ENCODE data around the gene VASH1.
"Not testable (repeated sequence)": the region's sequence is repeated elsewhere in the genome, so short reads cannot be mapped to it uniquely, and the experiment has no call there.

Gene VASH1

DNA sequence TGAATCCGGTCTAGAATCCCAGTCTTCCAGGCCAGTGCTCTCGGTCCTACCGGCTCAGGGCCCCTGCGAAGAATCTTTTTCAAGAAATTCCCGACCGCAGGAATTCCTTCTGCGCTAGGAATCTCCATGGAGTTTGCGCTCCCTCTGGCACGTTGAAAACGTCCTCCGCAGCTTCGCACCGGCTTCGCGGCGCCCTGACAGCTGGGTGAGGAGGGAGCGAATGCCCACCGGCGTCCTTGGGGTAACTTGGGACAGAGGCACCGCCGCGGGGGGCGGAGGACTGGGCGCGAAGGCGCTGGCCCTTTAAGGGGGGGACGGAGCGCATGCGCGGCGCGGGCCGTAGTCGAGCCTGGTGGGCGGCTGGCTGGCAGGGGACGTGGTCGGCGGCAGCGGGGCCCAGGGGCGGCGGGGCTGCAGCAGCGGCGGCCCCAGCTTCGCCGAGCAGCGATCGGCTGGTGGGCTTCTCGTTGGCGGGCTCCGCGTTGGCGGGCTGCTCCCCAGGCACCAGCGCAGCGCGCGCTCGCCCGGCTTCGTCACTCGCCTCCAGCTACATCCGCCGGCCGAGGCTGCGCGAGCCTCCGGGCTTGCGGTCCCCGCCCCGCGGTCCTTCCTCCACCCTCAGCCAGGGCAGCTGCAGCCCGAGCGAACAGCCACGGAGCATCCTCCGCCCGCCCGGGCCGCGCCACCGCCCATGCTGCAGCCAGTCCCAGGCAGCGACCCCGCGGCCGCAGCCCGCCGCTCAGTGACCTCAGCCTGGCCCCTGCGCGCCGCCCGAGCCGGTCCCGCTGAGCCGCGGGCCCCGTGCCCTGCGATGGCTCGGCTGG lies at the start of gene VASH1:
Gene VASH1 (plus strand): TSS at position 333 of the 824 bp plus-strand sequence. CDS start 1,354 bp downstream, outside the sequence.
- peak; percentile 69 for DNase-seq (ENCODE audit: low spot score)

DNA sequence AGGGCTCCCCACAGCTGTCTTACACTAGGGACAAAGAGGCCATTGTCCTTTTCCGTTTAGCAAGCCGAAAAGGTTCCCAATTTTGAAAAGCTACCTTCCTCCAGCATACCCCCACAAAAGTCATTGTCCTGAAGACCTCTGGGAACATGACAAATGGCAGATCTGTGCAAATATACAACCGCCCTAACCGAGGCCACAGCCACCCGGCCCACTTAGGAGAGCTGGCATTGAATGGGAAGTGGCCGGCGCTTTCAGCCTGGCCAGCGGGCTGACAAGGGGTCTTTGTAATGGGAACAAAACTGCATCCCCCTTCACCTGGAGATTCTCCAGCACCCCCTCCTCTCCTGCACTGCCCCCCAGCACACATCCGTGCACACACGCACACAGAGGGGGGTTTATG lies 48.1 kb upstream of the VASH1 start:
- DNase-seq (ENCODE audit: low spot score): no peak

DNA sequence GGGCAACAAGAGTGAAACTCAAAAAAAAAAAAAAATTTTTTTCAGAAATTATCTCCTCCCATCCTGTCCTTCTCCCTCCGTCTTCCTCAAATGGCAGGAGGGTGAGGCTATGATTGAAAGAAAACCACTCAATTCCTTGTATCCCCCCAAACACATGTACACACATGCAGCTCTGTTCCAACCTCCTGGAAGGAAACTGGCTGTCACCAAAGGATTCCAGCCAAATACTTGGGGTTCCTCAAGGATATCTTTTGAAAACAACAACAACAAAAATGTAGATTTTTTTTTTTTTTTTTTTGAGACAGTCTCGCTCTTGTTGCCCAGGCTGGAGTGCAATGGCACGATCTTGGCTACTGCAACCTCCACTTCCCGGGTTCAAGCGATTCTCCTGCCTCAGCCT lies 46.8 kb upstream of the VASH1 start:
- no peak for DNase-seq (ENCODE audit: low spot score)

DNA sequence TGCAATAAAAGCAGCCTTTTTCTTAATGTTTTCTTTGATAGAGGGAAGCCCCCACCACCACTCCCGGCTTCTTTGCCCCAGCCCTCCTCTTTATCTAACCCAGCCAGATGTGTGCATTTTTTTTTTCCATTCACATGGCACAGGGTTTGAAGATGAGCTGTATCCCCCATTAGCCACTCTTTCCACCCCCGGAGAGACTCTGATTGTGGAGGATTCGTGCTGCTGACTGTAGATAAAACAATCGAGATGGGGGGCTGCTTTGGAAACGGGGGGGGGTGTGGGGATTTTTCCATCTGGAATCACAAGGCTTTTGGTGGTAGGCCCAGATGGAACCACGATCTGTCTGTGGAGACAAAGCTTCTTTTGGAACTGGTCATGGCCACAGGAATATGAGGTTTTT lies 46.2 kb upstream of the VASH1 start:
- DNase-seq (ENCODE audit: low spot score): no peak

DNA sequence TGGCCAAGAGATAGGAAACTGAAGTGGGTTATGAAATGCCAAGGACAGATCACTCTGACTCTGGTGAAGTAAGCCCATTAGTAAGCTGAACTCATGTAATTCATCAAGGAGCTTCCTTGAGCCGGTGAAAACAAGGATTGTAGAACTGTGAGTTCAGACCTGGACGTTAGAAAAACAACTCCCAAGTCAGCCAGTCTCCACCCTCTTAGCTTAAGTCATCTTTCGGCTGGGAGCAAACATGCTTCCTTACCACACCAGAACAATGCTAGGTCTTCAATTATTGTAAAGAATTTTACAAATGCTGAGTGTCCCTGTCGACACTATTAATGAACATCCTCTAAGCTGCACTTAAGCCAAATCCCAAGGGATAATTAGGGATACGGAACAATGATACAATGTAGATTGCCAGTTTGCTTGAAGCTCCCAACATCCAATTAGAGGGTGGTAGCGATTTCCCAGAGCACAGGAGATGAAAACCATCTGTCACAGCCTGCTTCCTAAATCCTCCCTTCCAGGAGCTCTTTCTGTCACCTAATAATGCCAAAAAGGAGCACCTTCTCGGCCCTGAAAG lies 45.7 kb upstream of the VASH1 start:
- DNase-seq (ENCODE audit: low spot score): no peak

DNA sequence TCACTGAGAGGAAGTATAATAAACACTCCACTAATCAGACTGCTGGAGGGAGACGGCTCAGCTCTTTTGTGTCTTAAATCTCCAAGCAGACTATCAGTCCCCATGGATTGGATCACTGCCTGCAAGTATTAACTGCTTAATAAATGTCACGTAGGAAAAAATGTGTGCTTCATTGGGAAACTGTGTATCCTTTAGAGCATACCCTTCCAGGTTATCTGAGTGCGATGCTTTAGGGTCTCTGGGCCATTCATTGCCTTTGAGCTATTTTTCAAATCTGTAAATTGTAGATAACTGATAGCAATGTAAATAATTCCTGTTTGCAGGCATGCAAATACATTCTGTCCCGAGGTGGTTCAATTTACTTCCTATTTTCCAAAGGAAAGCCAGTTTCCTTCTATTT lies 45.0 kb upstream of the VASH1 start:
- DNase-seq (ENCODE audit: low spot score): no peak

DNA sequence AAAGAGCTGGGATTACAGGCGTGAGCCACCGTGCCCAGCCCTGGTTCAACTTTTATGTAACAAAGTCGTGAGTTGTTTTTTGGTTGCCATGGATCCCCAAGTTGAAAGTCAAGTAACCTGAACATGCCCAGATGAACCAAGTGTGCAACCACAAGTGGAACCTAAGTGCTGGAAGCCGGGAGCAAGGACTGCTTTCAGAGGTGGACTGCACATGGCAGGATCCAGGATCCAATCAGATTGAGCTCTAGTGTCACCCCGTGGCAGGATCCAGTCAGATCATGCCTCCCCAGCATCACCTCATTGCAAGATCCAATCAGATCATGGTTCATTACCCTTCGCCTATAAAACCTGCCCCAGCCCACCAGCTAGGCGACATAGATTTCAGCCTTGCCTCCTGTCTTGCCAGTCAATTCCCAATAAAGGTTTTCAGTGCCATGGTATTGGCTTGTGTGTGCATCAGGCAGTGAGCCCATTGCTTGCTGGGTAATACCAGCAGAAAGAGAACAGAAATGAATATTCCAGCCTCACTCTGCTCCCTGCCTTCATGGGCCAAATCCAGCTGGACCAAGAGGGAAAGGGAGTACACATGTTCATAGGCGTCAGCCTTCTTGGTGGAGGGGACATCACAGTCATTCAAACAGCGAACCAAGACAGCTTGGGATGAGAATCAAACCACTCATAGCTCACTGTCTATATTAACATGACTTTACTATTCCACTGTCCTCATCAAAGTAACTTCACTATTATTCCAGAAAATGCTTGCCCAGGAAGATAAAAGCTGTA lies 43.6 kb upstream of the VASH1 start:
- DNase-seq (ENCODE audit: low spot score): no peak

DNA sequence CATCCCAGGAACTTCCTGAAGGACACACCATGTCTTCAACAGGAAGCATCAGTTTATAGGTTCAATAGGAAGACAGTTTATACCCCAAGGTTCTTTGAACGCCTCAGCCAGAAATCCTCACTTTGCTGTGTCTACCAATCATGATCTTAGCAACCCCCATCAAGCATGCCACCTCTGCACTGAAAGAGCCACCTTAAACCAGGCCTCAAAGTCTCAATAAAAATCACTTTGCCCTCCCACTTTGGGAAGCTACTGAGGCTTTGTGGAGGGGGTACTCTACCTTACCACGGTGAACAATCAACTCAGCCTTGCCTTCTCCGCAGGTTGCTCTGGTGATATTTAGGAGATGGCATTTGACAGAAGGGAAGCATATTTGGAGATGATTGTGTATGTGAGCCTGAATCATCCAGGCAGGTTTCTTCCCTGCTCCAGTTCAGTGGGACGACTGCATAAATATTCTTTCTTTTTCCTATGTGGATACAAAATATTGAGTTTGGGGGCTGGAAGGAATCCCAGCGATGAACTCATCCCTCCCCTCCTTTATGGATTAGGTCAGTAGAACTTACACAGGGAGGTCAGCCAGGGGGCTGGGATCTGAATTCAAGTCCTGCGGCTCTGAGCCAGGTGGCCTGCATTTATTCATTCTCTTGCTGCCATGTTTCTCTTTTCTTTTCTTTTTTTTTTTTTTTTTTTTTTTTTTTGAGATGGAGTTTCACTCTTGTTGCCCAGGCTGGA lies 42.8 kb upstream of the VASH1 start:
- no peak for DNase-seq (ENCODE audit: low spot score)

DNA sequence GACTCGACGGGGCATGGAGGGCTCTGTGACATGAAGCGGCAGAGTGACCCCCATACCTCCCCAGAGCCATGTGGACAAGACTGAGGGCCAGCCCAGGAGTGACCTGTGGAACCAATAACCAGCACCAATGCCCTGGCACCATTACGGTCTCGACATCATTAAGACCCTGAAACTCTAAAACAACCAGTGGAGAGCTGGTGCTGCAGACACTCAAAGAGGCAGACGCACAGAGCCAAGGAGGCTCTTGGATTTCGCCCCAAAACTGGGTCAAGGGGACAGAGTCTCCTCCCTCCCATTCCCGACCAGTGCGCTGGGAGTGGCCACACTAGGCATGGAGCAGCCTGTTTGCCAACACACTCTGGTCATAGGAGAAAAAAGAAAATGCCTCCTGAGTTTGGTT lies 41.6 kb upstream of the VASH1 start:
- no peak for DNase-seq (ENCODE audit: low spot score)

DNA sequence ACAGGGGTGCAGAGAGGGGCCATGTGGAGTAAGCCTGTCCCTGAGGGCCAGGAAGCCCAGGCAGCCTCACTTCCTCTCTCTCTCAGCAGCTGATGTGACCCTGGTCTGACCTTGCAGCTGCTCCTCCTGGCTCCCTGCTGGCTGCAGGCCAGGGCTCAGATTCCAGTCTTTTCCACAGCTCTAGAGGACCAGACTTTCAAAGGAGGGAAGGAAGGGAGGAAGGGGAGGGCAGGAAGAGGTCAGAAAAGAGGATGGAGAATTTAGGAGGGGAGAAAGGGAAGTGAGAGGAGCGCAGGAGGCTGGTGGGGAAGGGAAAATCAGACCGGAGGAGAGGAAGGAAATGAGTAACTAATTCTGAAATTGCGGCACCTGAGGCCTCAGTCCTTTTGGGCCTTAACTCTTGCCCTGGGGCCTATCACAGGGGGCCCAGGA lies 40.9 kb upstream of the VASH1 start:
- peak; percentile 35 for DNase-seq (ENCODE audit: low spot score)

DNA sequence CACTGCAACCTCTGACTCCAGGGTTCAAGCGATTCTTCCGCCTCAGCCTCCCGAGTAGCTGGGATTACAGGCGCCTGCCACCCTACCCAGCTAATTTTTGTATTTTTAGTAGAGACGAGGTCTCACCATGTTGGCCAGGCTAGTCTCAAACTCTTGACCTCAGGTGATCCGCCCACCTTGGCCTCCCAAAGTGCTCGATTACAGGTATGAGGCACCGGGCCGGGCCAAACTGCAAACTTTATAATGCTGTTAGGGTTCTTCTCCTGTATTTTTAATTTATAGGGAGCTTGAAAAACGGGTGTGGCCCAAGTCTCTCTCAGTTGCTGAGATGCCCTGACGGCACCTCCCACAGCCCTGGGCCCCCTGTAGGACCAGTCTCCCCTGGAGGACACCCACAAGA lies 39.8 kb upstream of the VASH1 start:
- DNase-seq (ENCODE audit: low spot score): not testable (repeated sequence)

DNA sequence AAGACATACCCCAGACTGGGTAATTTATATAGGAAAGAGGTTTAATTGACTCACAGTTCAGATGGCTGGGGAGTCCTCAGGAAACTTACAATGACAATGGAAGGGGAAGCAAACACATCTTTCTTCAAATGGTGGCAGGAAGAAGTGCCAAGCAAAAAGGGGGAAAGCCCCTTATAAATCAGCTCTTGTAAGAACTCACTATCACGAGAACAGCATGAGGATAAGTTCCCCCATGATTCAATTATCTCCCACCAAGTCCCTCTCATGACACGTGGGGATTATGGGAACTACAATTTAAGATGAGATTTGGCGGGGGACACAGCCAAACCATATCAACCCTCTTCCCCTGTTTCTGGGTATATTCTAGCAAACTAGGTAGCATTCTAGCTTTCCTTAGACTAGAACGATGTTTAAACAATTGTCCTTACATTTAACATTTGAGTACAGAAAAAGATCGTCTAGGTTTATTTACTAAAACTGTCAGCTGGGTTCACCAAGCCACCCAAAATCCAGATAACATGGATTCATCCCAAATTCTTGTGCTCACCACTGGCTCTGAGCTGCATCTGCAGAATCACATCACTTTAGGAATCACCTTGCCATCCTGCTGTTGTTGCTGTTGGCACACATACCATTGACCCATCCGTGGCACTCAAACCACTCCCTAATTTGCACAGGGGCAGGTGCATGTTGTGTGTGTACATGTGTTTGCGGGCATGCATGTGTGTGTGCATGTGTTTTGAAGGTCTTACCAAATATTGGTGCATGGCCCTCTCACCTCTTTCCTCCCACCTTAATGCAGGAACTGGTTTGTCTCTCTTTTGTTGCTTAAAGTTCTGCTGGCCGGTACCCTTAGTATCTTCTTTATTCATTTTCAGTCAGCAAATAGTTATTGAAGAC lies 36.4 kb upstream of the VASH1 start:
- DNase-seq (ENCODE audit: low spot score): no peak

DNA sequence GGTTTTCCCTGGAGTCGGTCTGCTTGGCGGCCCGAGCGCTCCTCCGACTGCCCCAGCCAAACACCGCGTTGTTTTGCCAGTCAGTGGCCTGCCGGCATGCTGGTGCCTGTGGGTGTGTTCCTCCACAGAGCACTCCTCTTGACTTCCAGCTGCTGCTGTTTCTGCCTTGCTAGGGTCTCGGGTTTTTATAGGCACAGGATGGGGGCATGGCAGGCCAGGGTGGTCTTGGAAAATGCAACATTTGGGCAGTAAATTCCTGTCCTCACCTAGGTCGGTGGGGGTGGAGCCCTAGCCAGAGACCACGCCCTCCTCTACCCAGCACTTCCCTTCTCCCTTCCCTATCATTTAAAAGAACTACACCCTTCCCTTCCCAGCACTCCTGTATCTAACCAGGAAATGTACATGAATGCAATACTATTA lies 34.7 kb upstream of the VASH1 start:
- no peak for DNase-seq (ENCODE audit: low spot score)

DNA sequence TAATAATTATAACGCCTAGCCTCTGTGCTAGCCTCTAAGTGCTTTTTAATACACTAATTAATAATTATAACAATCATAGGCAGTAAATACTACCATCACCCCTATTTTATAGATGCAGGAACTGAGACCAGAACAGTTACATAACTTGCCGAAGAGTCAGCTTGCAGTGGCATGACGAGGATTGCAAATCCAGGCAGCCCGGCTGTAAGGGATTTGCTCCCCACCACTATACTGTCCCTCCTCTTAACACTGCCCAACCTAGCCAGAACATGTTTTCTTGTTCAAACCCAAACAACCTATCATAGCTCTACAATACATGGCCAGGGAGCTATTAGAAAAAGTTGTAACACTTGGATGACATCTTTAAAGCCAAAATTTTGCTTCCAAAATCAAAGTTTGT lies 33.9 kb upstream of the VASH1 start:
- no peak for DNase-seq (ENCODE audit: low spot score)

DNA sequence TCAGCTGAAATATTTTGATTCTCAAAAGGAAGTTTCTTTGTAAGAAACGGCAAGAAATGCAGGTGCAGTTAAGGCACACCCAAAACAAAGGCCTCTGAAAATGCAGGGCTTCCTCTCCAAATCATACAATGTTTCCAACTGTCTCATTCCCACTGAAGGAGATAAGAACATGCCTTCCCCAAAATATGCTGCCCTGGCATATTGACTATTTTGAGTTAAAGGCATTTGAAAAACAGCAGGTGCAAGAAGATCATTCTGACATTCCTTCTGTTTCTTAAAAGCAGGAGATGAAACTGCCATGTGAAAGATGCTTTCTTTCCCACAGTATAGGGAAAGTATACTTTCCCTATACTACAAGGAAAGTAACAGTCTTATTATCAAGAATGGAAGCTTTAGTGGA lies 33.4 kb upstream of the VASH1 start:
- no peak for DNase-seq (ENCODE audit: low spot score)

DNA sequence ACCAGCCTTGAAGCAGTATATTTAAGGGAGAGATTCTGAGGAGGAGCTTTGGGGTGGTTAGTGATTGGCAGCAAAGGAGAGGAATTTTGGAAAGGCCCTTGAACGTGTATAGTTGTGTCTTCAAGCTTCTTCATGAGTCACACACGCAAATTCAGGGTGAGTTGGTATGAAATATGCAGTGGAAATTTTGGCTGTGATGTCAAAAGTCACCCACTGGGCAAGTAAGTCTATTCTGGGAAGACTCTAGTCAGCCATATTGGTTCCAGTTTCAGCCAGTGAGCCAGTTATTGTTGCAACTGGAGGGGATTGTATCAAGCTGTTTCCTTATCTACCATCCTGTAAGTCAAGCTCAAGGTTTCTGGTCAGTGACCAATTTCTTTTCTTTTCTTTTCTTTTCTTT lies 32.0 kb upstream of the VASH1 start:
- no peak for DNase-seq (ENCODE audit: low spot score)

DNA sequence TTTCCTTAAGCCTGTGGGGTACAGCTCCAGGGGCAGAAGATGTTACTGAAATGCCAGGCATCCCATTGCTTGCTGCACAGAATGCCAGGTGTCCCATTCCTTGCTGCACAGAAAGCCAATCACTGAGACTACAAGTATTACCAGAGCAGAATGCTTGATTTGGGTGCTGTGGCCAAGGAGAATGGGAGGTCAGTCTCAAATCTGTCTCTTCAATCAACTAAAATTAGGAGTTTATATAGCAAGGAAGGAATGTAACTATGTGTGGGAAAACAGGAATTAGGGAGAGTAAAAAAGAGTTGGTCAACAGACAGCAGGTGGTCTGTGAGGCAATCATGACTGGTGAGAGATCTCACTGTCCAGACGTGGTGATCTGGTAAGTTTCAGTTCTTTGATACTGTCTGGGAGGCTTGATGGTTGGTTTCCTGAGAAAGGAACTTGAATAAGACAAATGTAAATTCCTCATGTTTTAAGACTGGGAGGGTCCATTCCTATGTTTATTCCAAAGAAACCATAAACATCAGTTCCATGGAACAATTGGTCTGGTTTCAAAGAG lies 31.2 kb upstream of the VASH1 start:
- DNase-seq (ENCODE audit: low spot score): no peak

DNA sequence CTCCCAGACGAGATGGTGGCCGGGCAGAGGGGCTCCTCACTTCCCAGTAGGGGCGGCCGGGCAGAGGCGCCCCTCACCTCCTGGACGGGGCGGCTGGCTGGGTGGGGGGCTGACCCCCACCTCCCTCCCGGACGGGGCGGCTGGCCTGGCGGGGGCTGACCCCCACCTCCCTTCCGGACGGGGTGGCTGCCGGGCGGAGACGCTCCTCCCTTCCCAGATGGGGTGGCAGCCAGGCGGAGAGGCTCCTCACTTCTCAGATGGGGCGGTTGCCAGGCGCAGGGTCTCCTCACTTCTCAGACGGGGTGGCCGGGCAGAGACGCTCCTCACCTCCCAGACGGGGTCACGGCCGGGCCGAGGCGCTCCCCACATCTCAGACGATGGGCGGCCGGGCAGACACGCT lies 26.8 kb upstream of the VASH1 start:
- not testable (repeated sequence) for DNase-seq (ENCODE audit: low spot score)

DNA sequence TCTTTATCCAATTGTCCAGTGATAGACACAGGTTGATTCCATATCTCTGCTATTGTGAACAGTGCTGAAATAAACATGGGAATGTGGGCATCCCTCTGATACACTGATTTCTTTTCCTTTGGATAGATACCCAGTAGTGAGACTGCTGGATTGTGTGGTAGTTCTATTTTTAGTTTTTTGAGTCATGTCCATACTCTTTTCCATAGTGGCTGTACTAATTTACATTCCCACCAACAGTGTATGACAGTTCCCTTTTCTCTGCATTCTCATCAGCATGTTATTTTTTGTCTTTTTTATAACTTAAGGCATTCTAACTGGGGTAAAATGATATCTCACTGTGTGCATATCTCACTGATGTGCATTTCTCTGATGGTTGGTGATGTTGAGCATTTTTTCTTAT lies 24.8 kb upstream of the VASH1 start:
- DNase-seq (ENCODE audit: low spot score): no peak

DNA sequence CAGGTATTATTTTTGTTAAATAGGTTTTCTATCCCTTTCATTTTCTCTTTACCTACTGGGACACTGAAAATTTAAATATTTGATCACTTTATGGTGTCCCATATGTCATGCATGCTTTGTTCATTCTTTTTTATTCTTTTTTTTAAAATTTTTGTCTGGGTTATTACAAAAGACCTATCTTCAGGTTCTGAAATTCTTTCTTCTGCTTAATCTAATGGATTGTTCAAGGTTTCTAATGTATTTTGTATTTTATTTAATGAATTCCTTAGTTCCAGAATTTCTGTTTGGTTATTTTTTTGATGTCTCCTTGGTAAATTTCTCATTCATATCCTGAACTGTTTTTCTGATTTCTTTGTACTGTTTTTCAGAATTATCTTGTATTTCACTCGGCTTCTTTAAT lies 20.2 kb upstream of the VASH1 start:
- no peak for DNase-seq (ENCODE audit: low spot score)

DNA sequence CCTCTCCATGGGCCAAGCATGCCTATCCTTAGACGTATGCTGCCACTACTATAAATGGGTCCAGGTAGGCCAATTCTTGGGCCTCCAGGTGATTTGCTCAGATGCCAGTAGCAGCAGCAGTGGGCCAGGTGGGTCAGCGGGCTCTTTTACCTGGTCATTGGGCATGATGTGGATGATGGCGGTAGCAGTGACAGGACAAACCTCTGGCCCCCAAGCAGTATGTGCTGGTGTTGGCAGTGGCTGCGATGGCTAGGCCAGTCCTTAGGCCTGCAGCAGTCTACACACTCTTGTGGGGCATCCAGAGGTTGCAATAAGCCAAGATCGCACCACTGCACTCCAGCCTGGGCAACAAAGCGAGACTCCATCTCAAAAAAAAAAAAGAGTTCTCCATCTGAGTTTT lies 19.1 kb upstream of the VASH1 start:
- no peak for DNase-seq (ENCODE audit: low spot score)

Data from putamen (tissue), 1 donor.